HepG2 (cell line): ENCODE results near the gene C1orf185. TPM values are rescaled to one million over a fixed set of nuclear protein-coding genes. Genes with fewer than 3 reads are reported as not detected.

Source experiments
- ATAC-seq: fragments of 200-7000 bp; cut with Tn5 transposase; 3 replicates; pipeline ENCODE4 v1.9.1; 2020; ENCODE audit warnings: mild to moderate bottlenecking, moderate library complexity
- BruUV-seq: library from RNA; stranded (reverse); fragments of 400-500 nt; replicated peaks from 2 replicates; lab custom pipeline; 2021; lab: Mats Ljungman, UMichigan
- CTCF ChIA-PET: fragments of 300-600 bp; formaldehyde crosslinking; extraction: SDS; loops from one replicate; lab custom pipeline; 2021; ENCODE audit warnings: low total read pairs, inconsistent platforms, low intra/inter-chr PET ratio; lab: Yijun Ruan, JAX
- POLR2A ChIA-PET: fragments of 350-600 bp; sonication (Branson Sonifier 250); formaldehyde crosslinking; loops from one replicate; lab custom pipeline; 2020; ENCODE audit warnings: antibody characterized with exemption, inconsistent platforms; lab: Yijun Ruan, JAX
- DNase-seq: peaks from one replicate; pipeline ENCODE4 v3.0.0-alpha.2; 2015; ENCODE audit warnings: low spot score
- FAIRE-seq: peaks from 3 replicates; lab custom pipeline; 2011; peaks lifted over from hg19 to GRCh38; lab: Jason Lieb, UNC
- H2AFZ ChIP-seq: one replicate; pipeline ENCODE4 v1.6.1; 2011; ENCODE audit warnings: low read length, inconsistent platforms
- H3K27ac ChIP-seq: fragments of 300-600 bp; 3 replicates; pipeline ENCODE4 v1.8.0; 2011; ENCODE audit warnings: mixed run types, mild to moderate bottlenecking, mixed read lengths, low read length, inconsistent platforms; ENCODE audit not compliant: insufficient read depth; ENCODE audit errors: extremely low read length
- H3K27me3 ChIP-seq, 2 experiments: fragments of 200-600 bp in 1 of 2; 2 replicates in 1 of 2; 3 replicates in 1 of 2; pipeline versions ENCODE4 v1.6.0 to v1.8.0; 2011; ENCODE audit warnings: low read length in 2 of 2, mild to moderate bottlenecking in 2 of 2, moderate library complexity in 2 of 2, inconsistent platforms in 1 of 2; ENCODE audit not compliant: insufficient read depth in 2 of 2, control insufficient read depth in 1 of 2
- H3K36me3 ChIP-seq, 2 experiments: fragments of 200-600 bp in 1 of 2; replicated peaks in 1 of 2; 2 replicates in 1 of 2; 3 replicates in 1 of 2; pipeline versions ENCODE4 v1.5.1 to v1.8.0; 2011; ENCODE audit warnings: low read length in 2 of 2, inconsistent platforms in 1 of 2; ENCODE audit not compliant: insufficient read depth in 2 of 2, control insufficient read depth in 1 of 2
- H3K4me1 ChIP-seq: 2 replicates; pipeline ENCODE4 v1.5.1; 2012; ENCODE audit warnings: low read length, inconsistent platforms; ENCODE audit not compliant: insufficient read depth
- H3K4me2 ChIP-seq: 2 replicates; pipeline ENCODE4 v1.6.0; 2011; ENCODE audit warnings: low read depth, low read length, inconsistent platforms
- H3K4me3 ChIP-seq, 3 experiments: fragments of 200-600 bp in 1 of 3; sonication (generic), shearing (Covaris generic) in 1 of 3; replicated peaks in 1 of 3; 2 replicates each; pipeline ENCODE4 v1.5.1; 2011 to 2016; ENCODE audit warnings: low read length in 3 of 3, inconsistent platforms in 2 of 3, low read depth in 2 of 3, mild to moderate bottlenecking in 2 of 3, control low read depth in 1 of 3, mixed read lengths in 1 of 3; ENCODE audit not compliant: insufficient read depth in 1 of 3
- H3K79me2 ChIP-seq: one replicate; pipeline ENCODE4 v1.6.1; 2011; ENCODE audit warnings: low read length, inconsistent platforms; ENCODE audit not compliant: insufficient read depth
- H3K9ac ChIP-seq: 2 replicates; pipeline ENCODE4 v1.6.0; 2011; ENCODE audit warnings: mild to moderate bottlenecking, low read depth, low read length, inconsistent platforms; ENCODE audit not compliant: insufficient read depth
- H3K9me3 ChIP-seq: 2 replicates; pipeline ENCODE4 v1.5.1; 2012; ENCODE audit warnings: mild to moderate bottlenecking, low read length
- H4K20me1 ChIP-seq: 2 replicates; pipeline ENCODE4 v1.6.0; 2011; ENCODE audit warnings: inconsistent platforms, mild to moderate bottlenecking, low read length, moderate library complexity; ENCODE audit not compliant: insufficient read depth
- CAMTA2 ChIP-seq: sonication (generic); formaldehyde crosslinking; IDR thresholded peaks from 2 replicates; pipeline ENCODE4 v1.4.0; 2020; ENCODE audit warnings: mild to moderate bottlenecking, missing genetic modification reagents, borderline replicate concordance
- CBX1 ChIP-seq: IDR thresholded peaks from one replicate; pipeline ENCODE4 v1.6.1; 2016; ENCODE audit warnings: antibody characterized with exemption, low read depth
- HDAC1 ChIP-seq: sonication (generic); formaldehyde crosslinking; IDR thresholded peaks from 2 replicates; pipeline ENCODE4 v1.5.1; 2020; ENCODE audit warnings: mild to moderate bottlenecking, missing genetic modification reagents
- HNRNPUL1 ChIP-seq: fragments of 200-400 bp; formaldehyde crosslinking; IDR thresholded peaks from 2 replicates; pipeline ENCODE4 v1.6.1; 2017; ENCODE audit warnings: low read depth, mild to moderate bottlenecking, low read length, moderate library complexity
- KDM6A ChIP-seq: IDR thresholded peaks from 2 replicates; pipeline ENCODE4 v1.6.1; 2016; ENCODE audit warnings: low read depth
- MAFG ChIP-seq: sonication (generic); formaldehyde crosslinking; IDR thresholded peaks from 2 replicates; pipeline ENCODE4 v1.5.1; 2020; ENCODE audit warnings: mild to moderate bottlenecking, missing genetic modification reagents
- YY1 ChIP-seq: IDR thresholded peaks from 2 replicates; pipeline ENCODE4 v1.6.1; 2011; ENCODE audit warnings: low read length, low read depth, moderate library complexity, mild to moderate bottlenecking; ENCODE audit not compliant: insufficient read depth, insufficient replicate concordance
- ZBTB26 ChIP-seq: IDR thresholded peaks from 2 replicates; pipeline ENCODE4 v1.6.1; 2016; ENCODE audit warnings: missing compliant biosample characterization, missing genetic modification reagents, borderline replicate concordance
- ZBTB44 ChIP-seq: sonication (generic); formaldehyde crosslinking; IDR thresholded peaks from 2 replicates; pipeline ENCODE4 v1.4.0; 2020; ENCODE audit warnings: missing genetic modification reagents
- in situ Hi-C: cut with HindIII; loops from 2 replicates; pipeline ENCODE4 v1.10.0; 2017; ENCODE audit warnings: low pct_unique_long_range_greater_than_20kb; ENCODE audit not compliant: extremely low pct_ligation_motif_present
- intact Hi-C: fragments of 100-400 bp; cut with micrococcal nuclease; formaldehyde crosslinking; loops from one replicate; pipeline ENCODE4 v1.10.0; 2022; ENCODE audit not compliant: unreplicated experiment
- polyA plus RNA-seq, 8 experiments: library from polyadenylated mRNA; depleted of rRNA in 3 of 8; stranded (reverse) in 7 of 8; unstranded in 1 of 8; fragments of >200 nt; fragmentation: Illumina TruSeq in 4 of 8; extraction: Trizol in 4 of 8; gene quantifications; 2 replicates each; pipeline versions ENCODE4 v1.2.1 to v1.2.3, GENCODE V29; 2011 to 2016; ENCODE audit warnings: low read depth in 4 of 8, missing spikeins in 1 of 8, mixed read lengths in 1 of 8; ENCODE audit not compliant: insufficient read depth in 1 of 8
- total RNA-seq, 5 experiments: library from RNA; depleted of rRNA; stranded (reverse); fragments of >200 nt; fragmentation: Illumina TruSeq; extraction: Trizol; gene quantifications; 2 replicates each; pipeline ENCODE4 v1.2.3, GENCODE V29; 2016; ENCODE audit warnings: low read depth in 1 of 5

Gene C1orf185
- total and polyA plus RNA-seq, 2 of the 13 experiments (the other 11 are each of a cell fraction or from before 2014, with no cell fraction given) = not detected

GRCh38 chr1:51063121-51063520, 38.9 kb upstream of the C1orf185 start:
- BruUV-seq = no TSS peak
- Histone ChIP-seq H3K4me2 (no peak overlapping the region), H3K27me3 (peaks cover 0 to 1% of the 10 kb centered on the region in 2 experiments; a peak in 1 of 5 replicates), H3K36me3 (no peaks in the 10 kb centered on the region), H3K79me2 (no peaks in the 10 kb centered on the region), H3K4me1 (no peaks in the 10 kb centered on the region; the same call in 1 of the 2 replicates), H3K4me3 (no peak overlapping the region), H2AFZ (no peak overlapping the region), H3K9me3 (no peaks in the 10 kb centered on the region), H3K9ac (no peak overlapping the region), H3K27ac (no peak overlapping the region), H4K20me1 (no peaks in the 10 kb centered on the region)
- ATAC-seq = no peak
- TF ChIP-seq CAMTA2 (CRISPR knock-in tag) (no peak), MAFG (no peak), HDAC1 (CRISPR knock-in tag) (no peak), KDM6A (CRISPR knock-in tag) (no peak), ZBTB26 (CRISPR knock-in tag) (no peak), CBX1 (no peak), HNRNPUL1 (no peak), ZBTB44 (CRISPR knock-in tag) (no peak), YY1 (no peak)
- POLR2A ChIA-PET = no interaction called here
- intact Hi-C loops = no loop called here
- in situ Hi-C loops = no loop called here
- CTCF ChIA-PET = no interaction called here
- no peak for DNase-seq
- no peak for FAIRE-seq
